Thyroid gland (tissue), 4 donors: ENCODE results near the gene SLCO4A1. TPM values are rescaled to one million over a fixed set of nuclear protein-coding genes. Genes with fewer than 3 reads are reported as not detected.
A peak's percentile ranks its signal among the peaks of the same experiment; 100 is the strongest.

Experiments used
- DNase-seq, 2 donors: peaks; one replicate each; pipeline ENCODE4 v3.0.0-alpha.2; 2019
- H3K27ac ChIP-seq, 3 donors: fragments of 200-600 bp; sonication (generic); 1 replicate in 2 of 3; 2 replicates in 1 of 3; pipeline ENCODE4 v1.5.1; 2016 to 2019; ENCODE audit warnings: mild to moderate bottlenecking in 1 of 3, moderate library complexity in 1 of 3
- H3K27me3 ChIP-seq: fragments of 200-600 bp; sonication (generic); one replicate; pipeline ENCODE4 v1.5.1; 2019
- H3K36me3 ChIP-seq, 2 donors: fragments of 200-600 bp; sonication (generic); one replicate each; pipeline ENCODE4 v1.5.1; 2016 to 2019
- H3K4me1 ChIP-seq, 2 donors: fragments of 200-600 bp; sonication (generic); one replicate each; pipeline ENCODE4 v1.5.1; 2017 to 2019
- H3K4me3 ChIP-seq, 3 donors: fragments of 200-600 bp; sonication (generic); replicated peaks in 1 of 3; 1 replicate in 2 of 3; 2 replicates in 1 of 3; pipeline ENCODE4 v1.5.1; 2016; ENCODE audit warnings: mild to moderate bottlenecking in 1 of 3
- H3K9me3 ChIP-seq: fragments of 200-600 bp; sonication (generic); one replicate; pipeline ENCODE4 v1.5.1; 2017
- POLR2A ChIP-seq, 2 donors: fragments of 450-650 bp; IDR thresholded peaks; one replicate each; pipeline ENCODE4 v1.6.1; 2017; ENCODE audit warnings: antibody characterized with exemption in 2 of 2, mild to moderate bottlenecking in 2 of 2, moderate library complexity in 1 of 2
- WGBS, 2 donors: methylation state at CpG; one replicate each; pipeline ENCODE4 v1.1.5; 2017; 5-methylcytosine and 5-hydroxymethylcytosine counted together
- intact Hi-C: fragments of 100-400 bp; cut with DNase I; formaldehyde crosslinking; loops from one replicate; pipeline ENCODE4 v1.15.1; 2023
- total RNA-seq, 4 donors: library from RNA; depleted of rRNA; stranded (reverse); fragments of >200 nt; gene quantifications; one replicate each; pipeline ENCODE4 v1.2.3, GENCODE V29; 2016
- TF ChIP-seq, protein P1 (sequence below), 6 experiments: fragments of 200-600 bp in 3 of 6; fragments of 450-650 bp in 3 of 6; sonication (generic) in 3 of 6; IDR thresholded peaks; one replicate each; pipeline ENCODE4 v1.5.1; 2016 to 2019; ENCODE audit warnings: antibody characterized with exemption in 6 of 6, mild to moderate bottlenecking in 2 of 6, inconsistent platforms in 1 of 6, moderate library complexity in 1 of 6

SLCO4A1 gene
- total RNA-seq, 4 donors from 2014 or later = 5.3 to 18.3 (median 6.7) TPM

DNA sequence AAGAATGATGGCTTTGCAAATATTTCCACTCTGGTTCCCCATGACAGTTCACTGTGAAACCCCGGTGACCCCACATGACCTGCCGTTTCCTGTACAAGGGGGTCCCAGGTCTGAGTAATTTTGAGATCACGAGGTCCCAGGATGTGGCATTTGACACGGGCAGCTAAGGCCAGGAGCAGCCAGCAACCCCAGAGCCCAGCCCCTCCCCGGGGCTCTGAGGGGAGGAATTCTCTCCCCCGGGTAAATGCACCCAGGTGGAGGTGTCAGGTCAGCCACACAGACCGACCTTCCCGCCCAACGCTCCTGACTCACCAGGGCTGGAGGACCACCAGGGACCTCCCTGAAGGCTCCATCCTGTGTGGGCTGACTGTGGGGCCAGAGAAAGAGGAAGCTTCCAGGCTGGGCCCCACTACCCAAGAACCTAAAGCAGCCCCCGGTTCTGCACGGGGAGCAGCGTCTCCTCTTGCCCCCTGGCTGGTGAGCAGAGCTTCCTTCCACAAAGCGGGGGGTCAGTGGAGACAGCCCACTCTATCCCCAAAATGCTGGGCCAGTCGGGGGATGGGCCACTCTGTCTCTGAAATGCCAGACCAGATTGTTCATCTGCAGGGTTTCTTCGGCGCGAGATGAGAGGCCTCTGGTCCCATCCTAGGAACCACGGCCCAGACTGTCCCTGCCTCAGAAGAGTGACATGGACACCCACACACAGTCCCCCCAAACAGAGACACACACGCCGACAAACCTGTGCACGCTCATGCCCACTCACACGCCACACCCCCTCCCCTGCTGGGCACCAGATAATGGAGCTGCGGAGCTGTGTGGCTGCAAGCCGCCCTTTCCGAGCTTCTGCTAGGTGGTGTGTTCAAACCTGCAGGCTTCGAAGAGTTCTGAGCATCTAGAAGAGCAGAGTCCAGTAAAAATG is 23.4 kb upstream of the SLCO4A1 start:
- intact Hi-C loops = loop anchor here (5.0 kb wide), 1 partner anchor 117 kb away; no protein-coding TSS in a partner anchor
- TF ChIP-seq, protein P1, sequence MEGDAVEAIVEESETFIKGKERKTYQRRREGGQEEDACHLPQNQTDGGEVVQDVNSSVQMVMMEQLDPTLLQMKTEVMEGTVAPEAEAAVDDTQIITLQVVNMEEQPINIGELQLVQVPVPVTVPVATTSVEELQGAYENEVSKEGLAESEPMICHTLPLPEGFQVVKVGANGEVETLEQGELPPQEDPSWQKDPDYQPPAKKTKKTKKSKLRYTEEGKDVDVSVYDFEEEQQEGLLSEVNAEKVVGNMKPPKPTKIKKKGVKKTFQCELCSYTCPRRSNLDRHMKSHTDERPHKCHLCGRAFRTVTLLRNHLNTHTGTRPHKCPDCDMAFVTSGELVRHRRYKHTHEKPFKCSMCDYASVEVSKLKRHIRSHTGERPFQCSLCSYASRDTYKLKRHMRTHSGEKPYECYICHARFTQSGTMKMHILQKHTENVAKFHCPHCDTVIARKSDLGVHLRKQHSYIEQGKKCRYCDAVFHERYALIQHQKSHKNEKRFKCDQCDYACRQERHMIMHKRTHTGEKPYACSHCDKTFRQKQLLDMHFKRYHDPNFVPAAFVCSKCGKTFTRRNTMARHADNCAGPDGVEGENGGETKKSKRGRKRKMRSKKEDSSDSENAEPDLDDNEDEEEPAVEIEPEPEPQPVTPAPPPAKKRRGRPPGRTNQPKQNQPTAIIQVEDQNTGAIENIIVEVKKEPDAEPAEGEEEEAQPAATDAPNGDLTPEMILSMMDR (IDR thresholded peaks at IDR 0.05) = no peak
- no peak for TF ChIP-seq POLR2A (IDR thresholded peaks at IDR 0.05)
- Histone ChIP-seq H3K27me3 (no peaks in the 10 kb centered on the region), H3K27ac (peak overlapping the region; percentile 41 to 71 (median 68)), H3K9me3 (no peaks in the 10 kb centered on the region), H3K4me3 (no peak overlapping the region), H3K4me1 (peaks cover 13 to 34% of the 10 kb centered on the region in 2 donors), H3K36me3 (no peaks in the 10 kb centered on the region)
- WGBS, 2 donors = 70 to 79% methylated on average over 21 to 24 of the region's 26 CpGs
- DNase-seq = no peak

DNA sequence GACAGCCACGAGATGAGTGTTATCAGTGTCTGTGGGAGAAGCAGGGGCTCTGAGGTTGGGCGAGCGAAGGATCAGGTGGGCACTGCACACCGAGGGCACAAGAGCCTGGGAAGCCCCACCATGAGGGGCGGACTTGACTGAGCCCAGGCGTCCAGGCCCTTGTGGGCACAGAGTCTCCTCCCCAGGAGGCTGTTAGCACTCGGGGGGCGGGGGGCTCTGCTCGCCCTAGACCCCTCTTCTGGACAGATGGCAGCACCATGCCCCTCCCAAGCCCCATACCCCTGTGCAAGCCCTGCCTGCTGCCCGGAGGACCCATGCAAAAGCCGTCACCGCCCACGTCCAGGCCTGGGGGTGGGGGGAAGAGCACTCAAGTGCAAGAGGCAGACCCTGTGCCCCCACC is 21.7 kb upstream of the SLCO4A1 start:
- intact Hi-C loops = no loop called here
- Histone ChIP-seq H3K36me3 (no peaks in the 10 kb centered on the region), H3K27ac (no peak overlapping the region), H3K9me3 (no peaks in the 10 kb centered on the region), H3K4me3 (no peak overlapping the region), H3K27me3 (no peaks in the 10 kb centered on the region), H3K4me1 (peaks cover 18 to 42% of the 10 kb centered on the region in 2 donors)
- TF ChIP-seq, protein P1 (IDR thresholded peaks at IDR 0.05) = no peak
- TF ChIP-seq POLR2A (IDR thresholded peaks at IDR 0.05) = no peak
- no peak for DNase-seq
- WGBS, 2 donors = 83 to 88% methylated on average over 10 to 11 of the region's 13 CpGs

DNA sequence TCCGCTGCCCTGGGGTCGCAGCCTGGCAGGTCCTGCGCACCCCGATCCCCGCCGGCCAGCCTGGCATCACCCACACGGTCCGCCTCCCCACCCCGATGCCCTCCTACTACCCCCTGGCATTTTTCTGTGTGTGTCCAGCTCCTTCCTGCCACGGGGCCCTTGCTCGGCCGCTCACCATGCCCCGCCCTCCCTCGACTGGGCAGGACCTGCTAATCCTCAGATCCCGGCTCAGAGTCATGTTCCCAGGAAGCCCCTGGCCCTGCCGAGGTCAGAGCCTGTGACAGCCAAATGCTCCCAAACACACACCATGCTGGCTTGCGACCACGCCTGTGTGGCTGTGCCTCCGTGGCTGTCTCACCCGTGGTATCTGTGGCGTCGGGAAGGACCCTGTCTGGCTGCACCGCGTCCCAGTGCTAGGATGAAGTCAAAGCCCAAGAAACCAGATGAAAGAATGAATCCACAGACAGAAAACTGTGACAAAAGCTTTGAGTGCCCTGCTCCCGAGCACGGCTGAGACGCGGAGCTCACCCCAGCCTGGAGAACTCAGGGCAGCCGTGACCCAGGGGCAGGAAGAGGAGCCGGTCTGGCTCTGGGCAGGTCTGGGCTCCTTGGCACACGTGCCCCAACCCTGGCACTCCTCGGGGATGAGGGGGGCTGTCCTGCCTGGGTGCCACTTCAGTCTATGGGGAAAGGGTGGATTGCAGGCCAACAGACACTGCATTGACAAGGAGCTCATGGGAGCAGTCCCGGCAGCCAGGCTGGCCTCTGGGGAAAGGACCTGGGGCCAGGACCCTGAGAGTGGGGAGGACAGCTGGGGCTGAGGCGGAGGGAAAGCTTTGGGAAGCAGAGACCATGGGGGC is 20.8 kb upstream of the SLCO4A1 start:
- no peaks in the 10 kb centered on the region for H3K36me3 ChIP-seq
- intact Hi-C loops = no loop called here
- H3K4me1 ChIP-seq = peaks cover 18 to 42% of the 10 kb centered on the region in 2 donors
- H3K9me3 ChIP-seq = no peaks in the 10 kb centered on the region
- H3K27me3 ChIP-seq = no peaks in the 10 kb centered on the region
- WGBS, 2 donors = 84 to 89% methylated on average over 30 to 34 of the region's 34 CpGs
- peak overlapping the region in 1 of 3 donors; percentile 44 for H3K27ac ChIP-seq
- DNase-seq = no peak
- TF ChIP-seq, protein P1 (IDR thresholded peaks at IDR 0.05) = no peak
- TF ChIP-seq POLR2A (IDR thresholded peaks at IDR 0.05) = no peak
- no peak overlapping the region for H3K4me3 ChIP-seq

DNA sequence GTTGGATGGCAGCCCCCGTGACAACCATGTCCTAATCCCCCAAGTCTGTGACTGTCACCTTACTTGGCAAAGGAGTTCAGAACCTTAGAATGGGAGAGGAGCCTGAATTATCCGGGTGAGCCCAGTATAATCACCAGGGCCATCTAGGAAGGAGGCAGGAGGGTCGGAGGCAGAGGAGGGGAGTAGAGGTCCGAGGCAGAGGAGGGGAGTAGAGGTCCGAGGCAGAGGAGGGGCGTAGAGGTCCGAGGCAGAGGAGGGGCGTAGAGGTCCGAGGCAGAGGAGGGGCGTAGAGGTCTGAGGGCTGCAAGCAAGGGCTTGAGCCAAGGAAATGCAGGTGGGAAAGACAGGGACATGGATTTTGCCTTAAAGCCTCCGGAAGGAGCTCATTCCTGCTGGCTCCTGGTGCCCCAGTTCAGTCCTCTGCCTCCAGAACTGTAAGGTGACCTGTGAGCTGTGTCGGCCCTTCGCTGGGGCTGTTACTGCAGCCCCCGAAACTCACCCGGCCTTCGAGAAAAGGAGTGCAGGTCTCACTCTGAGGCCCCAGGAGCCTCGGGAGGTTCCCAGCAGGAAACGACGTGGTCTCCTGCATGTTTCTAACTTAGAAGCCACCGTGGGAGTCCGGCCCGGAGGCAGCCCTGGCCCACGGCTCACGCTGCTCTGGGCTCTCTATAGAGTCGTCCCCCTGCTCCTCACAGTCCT is 20.0 kb upstream of the SLCO4A1 start:
- 85 to 86% methylated on average over 25 of the region's 25 CpGs for WGBS, 2 donors
- DNase-seq = no peak
- Histone ChIP-seq H3K9me3 (no peaks in the 10 kb centered on the region), H3K4me3 (no peak overlapping the region), H3K27ac (peak overlapping the region; percentile 98 to 100 (median 100)), H3K4me1 (peaks cover 18 to 36% of the 10 kb centered on the region in 2 donors), H3K27me3 (no peaks in the 10 kb centered on the region), H3K36me3 (no peaks in the 10 kb centered on the region)
- TF ChIP-seq, protein P1 (IDR thresholded peaks at IDR 0.05) = no peak
- no peak for TF ChIP-seq POLR2A (IDR thresholded peaks at IDR 0.05)
- intact Hi-C loops = no loop called here
